ENCODE measurements around the gene CCDC85C.

CCDC85C gene

GRCh38 chr14:99572173-99572999 is 31.6 kb downstream of the CCDC85C start:
- DNase-seq (ENCODE audit: low spot score): no peak

GRCh38 chr14:99571303-99571986 is 32.6 kb downstream of the CCDC85C start:
- no peak for DNase-seq (ENCODE audit: low spot score)

GRCh38 chr14:99570544-99571302 is 33.3 kb downstream of the CCDC85C start:
- DNase-seq (ENCODE audit: low spot score): no peak

- DNase-seq (ENCODE audit: low spot score): no peak
Observed at GRCh38 chr14:99569725-99570543, 34.1 kb downstream of the CCDC85C start.

- DNase-seq (ENCODE audit: low spot score): no peak
Observed at GRCh38 chr14:99568567-99569560, 35.1 kb downstream of the CCDC85C start.

GRCh38 chr14:99566390-99567354 is 37.3 kb downstream of the CCDC85C start:
- DNase-seq (ENCODE audit: low spot score): no peak

- DNase-seq (ENCODE audit: low spot score): no peak
Observed at GRCh38 chr14:99566009-99566389, 38.0 kb downstream of the CCDC85C start.

GRCh38 chr14:99565383-99565782 is 38.6 kb downstream of the CCDC85C start:
- no peak for DNase-seq (ENCODE audit: low spot score)

GRCh38 chr14:99564926-99565259 is 39.1 kb downstream of the CCDC85C start:
- DNase-seq (ENCODE audit: low spot score): no peak

GRCh38 chr14:99564256-99564925 is 39.6 kb downstream of the CCDC85C start:
- DNase-seq (ENCODE audit: low spot score): no peak

- DNase-seq (ENCODE audit: low spot score): no peak
Observed at GRCh38 chr14:99563749-99564129, 40.3 kb downstream of the CCDC85C start.

- DNase-seq (ENCODE audit: low spot score): no peak
Observed at GRCh38 chr14:99562856-99563748, 40.9 kb downstream of the CCDC85C start.

- DNase-seq (ENCODE audit: low spot score): no peak
Observed at GRCh38 chr14:99561864-99562263, 42.1 kb downstream of the CCDC85C start.

GRCh38 chr14:99560922-99561683 is 42.9 kb downstream of the CCDC85C start:
- DNase-seq (ENCODE audit: low spot score): no peak

- DNase-seq (ENCODE audit: low spot score): no peak
Observed at GRCh38 chr14:99560403-99560802, 43.6 kb downstream of the CCDC85C start.

- no peak for DNase-seq (ENCODE audit: low spot score)
Observed at GRCh38 chr14:99559286-99559990, 44.6 kb downstream of the CCDC85C start.

All from RKO (cell line).